ENCODE data around the gene COL19A1. TPM values are rescaled to one million over a fixed set of nuclear protein-coding genes. Genes with fewer than 3 reads are reported as not detected.

The COL19A1 gene
- total RNA-seq, 2 donors from 2014 or later: 0.14 to 0.45 TPM

DNA sequence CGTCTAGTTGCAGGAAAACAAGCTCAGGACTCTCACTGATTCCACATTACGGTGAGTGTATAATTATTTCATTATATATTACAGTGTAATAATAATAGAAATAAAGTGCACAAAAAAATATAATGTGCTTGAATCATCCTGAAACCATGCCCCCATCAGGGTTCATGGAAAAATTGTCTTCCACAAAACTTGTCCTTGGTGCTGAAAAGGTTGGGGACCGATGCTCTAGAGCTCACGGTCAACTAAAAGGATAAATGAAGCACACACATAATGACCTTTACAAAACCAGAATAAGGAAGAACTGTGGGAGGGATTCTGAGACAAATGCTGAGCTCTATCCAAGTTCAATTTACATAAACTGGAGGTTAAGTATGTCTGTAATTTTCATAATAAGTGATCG lies 194.3 kb downstream of the COL19A1 start:
- no peak overlapping the region for H3K4me3 ChIP-seq
- DNase-seq (ENCODE audit: low spot score): no peak
- no peaks in the 10 kb centered on the region for H3K4me1 ChIP-seq (replicated peaks)
- no peaks in the 10 kb centered on the region for H3K9me3 ChIP-seq
- H3K27me3 ChIP-seq (replicated peaks; ENCODE audit: insufficient read depth): no peaks in the 10 kb centered on the region
- intact Hi-C loops (cut with DNase I): no loop called here
- TF ChIP-seq POLR2AphosphoS5 (IDR thresholded peaks at IDR 0.05) (no peak), POLR2A (IDR thresholded peaks at IDR 0.05) (no peak)
- TF ChIP-seq, protein P1, sequence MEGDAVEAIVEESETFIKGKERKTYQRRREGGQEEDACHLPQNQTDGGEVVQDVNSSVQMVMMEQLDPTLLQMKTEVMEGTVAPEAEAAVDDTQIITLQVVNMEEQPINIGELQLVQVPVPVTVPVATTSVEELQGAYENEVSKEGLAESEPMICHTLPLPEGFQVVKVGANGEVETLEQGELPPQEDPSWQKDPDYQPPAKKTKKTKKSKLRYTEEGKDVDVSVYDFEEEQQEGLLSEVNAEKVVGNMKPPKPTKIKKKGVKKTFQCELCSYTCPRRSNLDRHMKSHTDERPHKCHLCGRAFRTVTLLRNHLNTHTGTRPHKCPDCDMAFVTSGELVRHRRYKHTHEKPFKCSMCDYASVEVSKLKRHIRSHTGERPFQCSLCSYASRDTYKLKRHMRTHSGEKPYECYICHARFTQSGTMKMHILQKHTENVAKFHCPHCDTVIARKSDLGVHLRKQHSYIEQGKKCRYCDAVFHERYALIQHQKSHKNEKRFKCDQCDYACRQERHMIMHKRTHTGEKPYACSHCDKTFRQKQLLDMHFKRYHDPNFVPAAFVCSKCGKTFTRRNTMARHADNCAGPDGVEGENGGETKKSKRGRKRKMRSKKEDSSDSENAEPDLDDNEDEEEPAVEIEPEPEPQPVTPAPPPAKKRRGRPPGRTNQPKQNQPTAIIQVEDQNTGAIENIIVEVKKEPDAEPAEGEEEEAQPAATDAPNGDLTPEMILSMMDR (IDR thresholded peaks at IDR 0.05): no peak
- 95% methylated on average over 5 of the region's 5 CpGs for WGBS
- no peaks in the 10 kb centered on the region for H3K36me3 ChIP-seq
- no peak overlapping the region for H3K27ac ChIP-seq

DNA sequence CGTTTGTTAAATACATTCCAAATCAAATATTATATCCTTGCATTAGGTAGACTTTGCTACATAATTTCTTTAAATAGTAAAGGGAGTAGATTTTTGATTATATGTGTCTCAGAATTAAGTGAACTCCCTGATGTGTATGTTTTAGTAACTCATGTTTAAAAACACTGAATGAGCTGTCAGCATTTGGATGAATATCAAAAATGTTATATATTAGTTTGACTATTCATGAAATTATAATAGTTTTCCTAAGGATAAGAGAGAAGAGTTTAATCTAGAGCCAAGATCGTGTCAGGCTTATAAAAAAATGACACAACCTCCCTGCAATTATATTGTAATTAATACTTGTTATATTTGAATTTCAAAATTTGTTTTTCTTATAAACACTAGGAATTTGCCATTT lies 195.2 kb downstream of the COL19A1 start:
- Histone ChIP-seq H3K27ac (no peak overlapping the region), H3K4me3 (no peak overlapping the region), H3K4me1 (replicated peaks) (no peaks in the 10 kb centered on the region), H3K36me3 (no peaks in the 10 kb centered on the region), H3K27me3 (replicated peaks; ENCODE audit: insufficient read depth) (no peaks in the 10 kb centered on the region), H3K9me3 (no peaks in the 10 kb centered on the region)
- intact Hi-C loops (cut with DNase I): no loop called here
- 94% methylated on average over 2 of the region's 2 CpGs for WGBS
- TF ChIP-seq POLR2AphosphoS5 (IDR thresholded peaks at IDR 0.05) (no peak), POLR2A (IDR thresholded peaks at IDR 0.05) (no peak)
- TF ChIP-seq, protein P1 (IDR thresholded peaks at IDR 0.05): no peak
- no peak for DNase-seq (ENCODE audit: low spot score)

DNA sequence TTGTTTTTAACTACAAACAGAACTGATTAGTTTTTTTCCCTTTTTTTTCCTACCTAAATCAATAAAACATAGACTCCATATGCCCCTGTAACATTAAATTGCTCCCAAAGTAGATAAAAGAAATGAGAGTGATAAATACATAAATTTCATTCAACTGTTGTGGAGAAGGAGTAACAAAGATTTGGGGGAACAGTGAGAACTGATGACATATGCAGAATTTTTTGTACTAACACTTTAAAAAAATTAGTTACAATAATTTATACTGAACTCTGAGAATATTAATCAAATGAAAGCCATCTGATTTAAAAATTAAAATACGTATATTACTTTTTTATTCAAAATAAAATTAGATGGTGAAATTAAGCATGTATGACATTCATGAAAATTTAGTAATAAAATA lies 195.7 kb downstream of the COL19A1 start:
- intact Hi-C loops (cut with DNase I): no loop called here
- H3K27me3 ChIP-seq (replicated peaks; ENCODE audit: insufficient read depth): no peaks in the 10 kb centered on the region
- no peaks in the 10 kb centered on the region for H3K36me3 ChIP-seq
- H3K4me1 ChIP-seq (replicated peaks): no peaks in the 10 kb centered on the region
- no peak overlapping the region for H3K4me3 ChIP-seq
- no peak for DNase-seq (ENCODE audit: low spot score)
- 96% methylated on average over 1 of the region's 1 CpG for WGBS
- no peaks in the 10 kb centered on the region for H3K9me3 ChIP-seq
- no peak overlapping the region for H3K27ac ChIP-seq
- no peak for TF ChIP-seq POLR2A (IDR thresholded peaks at IDR 0.05)
- TF ChIP-seq, protein P1 (IDR thresholded peaks at IDR 0.05): no peak
- TF ChIP-seq POLR2AphosphoS5 (IDR thresholded peaks at IDR 0.05): no peak

DNA sequence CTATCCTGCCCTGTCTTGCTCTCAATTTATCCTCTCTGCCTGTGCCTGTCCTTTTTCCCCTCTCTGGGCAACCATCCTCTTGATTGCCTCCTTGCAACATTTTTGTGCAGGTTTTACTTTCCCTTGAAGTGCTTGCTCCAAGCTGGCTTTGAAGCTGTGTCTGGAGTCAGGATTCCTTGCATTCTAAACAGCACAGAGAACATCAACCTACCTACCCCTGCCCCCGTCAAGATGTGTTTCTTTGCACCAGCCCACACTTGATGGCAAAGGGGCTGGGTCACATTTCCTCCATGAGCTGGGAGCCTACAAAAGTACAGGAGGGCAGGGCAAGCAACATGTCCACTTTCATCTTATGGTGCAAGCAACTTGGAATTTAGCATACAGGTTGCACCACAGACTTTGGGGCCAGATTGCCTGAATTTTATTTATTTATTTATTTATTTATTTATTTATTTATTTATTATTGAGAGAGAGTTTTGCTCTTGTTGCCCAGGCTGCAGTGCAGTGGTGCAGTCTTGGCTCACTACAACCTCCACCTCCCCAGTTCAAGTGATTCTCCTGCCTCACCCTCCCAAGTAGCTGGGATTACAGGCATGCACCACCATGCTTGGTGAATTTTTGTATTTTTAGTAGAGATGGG lies 206.3 kb downstream of the COL19A1 start:
- Histone ChIP-seq H3K36me3 (no peaks in the 10 kb centered on the region), H3K27ac (no peak overlapping the region), H3K27me3 (replicated peaks; ENCODE audit: insufficient read depth) (no peaks in the 10 kb centered on the region), H3K4me1 (replicated peaks) (no peaks in the 10 kb centered on the region), H3K4me3 (no peak overlapping the region), H3K9me3 (no peaks in the 10 kb centered on the region)
- intact Hi-C loops (cut with DNase I): no loop called here
- TF ChIP-seq POLR2AphosphoS5 (IDR thresholded peaks at IDR 0.05): no peak
- no peak for TF ChIP-seq POLR2A (IDR thresholded peaks at IDR 0.05)
- TF ChIP-seq, protein P1 (IDR thresholded peaks at IDR 0.05): no peak
- WGBS: 61% methylated on average over 1 of the region's 1 CpG
- DNase-seq (ENCODE audit: low spot score): no peak

DNA sequence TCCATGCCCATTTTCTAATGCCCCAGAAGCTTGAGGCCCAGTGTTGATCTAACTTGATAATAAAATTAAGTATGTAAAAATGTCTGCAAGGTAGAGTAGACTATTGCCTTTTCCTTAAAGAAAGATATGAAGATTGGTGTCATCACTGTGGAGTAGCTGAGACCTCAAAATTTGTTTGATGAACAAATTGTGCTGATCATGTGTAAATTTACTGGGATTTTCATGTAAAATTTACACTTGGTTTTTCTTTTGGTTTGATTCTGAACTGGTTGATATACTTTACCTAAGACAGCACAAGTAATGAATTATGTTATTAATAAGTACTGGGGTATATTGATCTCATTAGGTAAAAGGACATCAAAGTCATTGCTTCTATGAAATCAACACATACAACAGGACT lies 207.3 kb downstream of the COL19A1 start:
- H3K4me3 ChIP-seq: no peak overlapping the region
- DNase-seq (ENCODE audit: low spot score): no peak
- H3K27ac ChIP-seq: no peak overlapping the region
- TF ChIP-seq POLR2AphosphoS5 (IDR thresholded peaks at IDR 0.05): no peak
- TF ChIP-seq POLR2A (IDR thresholded peaks at IDR 0.05): no peak
- TF ChIP-seq, protein P1 (IDR thresholded peaks at IDR 0.05): no peak
- H3K4me1 ChIP-seq (replicated peaks): no peaks in the 10 kb centered on the region
- no peaks in the 10 kb centered on the region for H3K9me3 ChIP-seq
- H3K27me3 ChIP-seq (replicated peaks; ENCODE audit: insufficient read depth): no peaks in the 10 kb centered on the region
- intact Hi-C loops (cut with DNase I): no loop called here
- no peaks in the 10 kb centered on the region for H3K36me3 ChIP-seq

All from prostate gland (tissue), 2 donors.